Omental fat pad (tissue), 4 donors: ENCODE measurements around the gene SLC2A1. TPM values are rescaled to one million over a fixed set of nuclear protein-coding genes. Genes with fewer than 3 reads are reported as not detected.

Experiments used
- ATAC-seq: fragments of 150-250 bp; one replicate; pipeline ENCODE4 v1.9.1; 2016; ENCODE audit warnings: mild to moderate bottlenecking, moderate library complexity; ENCODE audit not compliant: low FRiP score
- DNase-seq: peaks from one replicate; pipeline ENCODE4 v3.0.0-alpha.2; 2019; ENCODE audit warnings: low spot score
- total RNA-seq, 4 donors: library from RNA; depleted of rRNA; stranded (reverse); fragments of >200 nt; gene quantifications; one replicate each; pipeline ENCODE4 v1.1.0, GENCODE V29; 2016
- TF ChIP-seq, protein P1 (sequence below), 3 donors: fragments of 450-650 bp; IDR thresholded peaks; one replicate each; pipeline ENCODE4 v1.5.1; 2016 to 2017; ENCODE audit warnings: antibody characterized with exemption in 3 of 3, mild to moderate bottlenecking in 3 of 3, moderate library complexity in 2 of 3

SLC2A1 gene
- total RNA-seq, 4 donors from 2014 or later = 13.4 to 71.5 (median 48.0) TPM

DNA sequence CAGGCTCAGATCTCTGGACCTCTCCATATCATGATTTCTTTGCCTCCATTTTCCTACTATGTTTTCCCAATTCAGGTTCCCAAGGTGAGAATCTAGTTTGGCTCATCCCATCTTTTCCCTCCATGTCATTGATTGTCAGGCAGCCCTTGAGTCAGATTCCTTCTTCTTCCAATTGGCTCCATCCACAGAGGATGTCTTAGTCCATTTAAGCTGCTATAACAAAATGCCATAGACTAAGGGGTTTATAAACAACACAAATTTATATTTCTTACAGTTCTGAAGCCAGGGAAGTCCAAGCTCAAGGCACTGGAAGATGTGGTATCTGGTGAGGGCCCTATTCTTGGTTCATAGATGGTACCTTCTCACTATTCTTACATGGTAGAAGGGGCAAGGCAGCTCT, 42.8 kb upstream of the SLC2A1 start:
- ATAC-seq (no peak), DNase-seq (no peak)
- TF ChIP-seq, protein P1, sequence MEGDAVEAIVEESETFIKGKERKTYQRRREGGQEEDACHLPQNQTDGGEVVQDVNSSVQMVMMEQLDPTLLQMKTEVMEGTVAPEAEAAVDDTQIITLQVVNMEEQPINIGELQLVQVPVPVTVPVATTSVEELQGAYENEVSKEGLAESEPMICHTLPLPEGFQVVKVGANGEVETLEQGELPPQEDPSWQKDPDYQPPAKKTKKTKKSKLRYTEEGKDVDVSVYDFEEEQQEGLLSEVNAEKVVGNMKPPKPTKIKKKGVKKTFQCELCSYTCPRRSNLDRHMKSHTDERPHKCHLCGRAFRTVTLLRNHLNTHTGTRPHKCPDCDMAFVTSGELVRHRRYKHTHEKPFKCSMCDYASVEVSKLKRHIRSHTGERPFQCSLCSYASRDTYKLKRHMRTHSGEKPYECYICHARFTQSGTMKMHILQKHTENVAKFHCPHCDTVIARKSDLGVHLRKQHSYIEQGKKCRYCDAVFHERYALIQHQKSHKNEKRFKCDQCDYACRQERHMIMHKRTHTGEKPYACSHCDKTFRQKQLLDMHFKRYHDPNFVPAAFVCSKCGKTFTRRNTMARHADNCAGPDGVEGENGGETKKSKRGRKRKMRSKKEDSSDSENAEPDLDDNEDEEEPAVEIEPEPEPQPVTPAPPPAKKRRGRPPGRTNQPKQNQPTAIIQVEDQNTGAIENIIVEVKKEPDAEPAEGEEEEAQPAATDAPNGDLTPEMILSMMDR (IDR thresholded peaks at IDR 0.05) = no peak

DNA sequence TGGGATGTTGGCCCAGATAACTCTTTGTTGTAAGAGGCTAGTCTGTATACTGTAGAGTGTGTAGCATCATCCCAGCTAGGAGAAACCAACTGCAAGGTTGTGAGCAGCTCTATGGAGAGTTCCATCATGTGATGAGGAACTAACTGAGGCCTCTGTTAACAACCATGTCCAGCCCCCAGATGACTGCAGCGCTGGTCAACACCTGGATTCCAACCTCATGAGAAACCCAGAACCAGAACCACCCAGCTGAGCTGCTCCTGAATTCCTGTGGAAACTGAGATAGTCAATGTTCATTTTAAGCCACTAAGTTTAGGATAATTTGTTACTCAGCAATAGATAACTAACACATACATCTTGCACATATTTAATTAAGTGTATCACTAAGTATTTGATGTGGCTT, 41.6 kb upstream of the SLC2A1 start:
- TF ChIP-seq, protein P1 (IDR thresholded peaks at IDR 0.05) = no peak
- DNase-seq (no peak), ATAC-seq (no peak)

DNA sequence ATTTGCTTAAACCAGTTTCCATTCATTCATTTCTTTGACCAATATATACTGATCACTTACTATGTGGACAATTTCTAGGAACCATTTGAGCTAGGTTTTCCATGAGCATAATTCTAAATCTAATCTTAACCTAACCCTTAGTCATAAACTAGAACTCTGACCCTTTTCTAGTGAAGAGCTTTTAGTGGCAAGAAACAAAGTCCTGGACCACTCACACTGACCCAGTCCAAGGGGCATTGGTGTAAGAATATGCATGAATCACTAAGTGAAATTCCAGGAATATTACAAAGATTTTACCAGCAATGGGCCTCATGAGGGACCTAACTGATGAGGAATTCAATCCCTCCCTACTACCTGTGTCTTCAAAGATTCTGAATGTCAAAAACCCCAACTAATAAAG, 40.6 kb upstream of the SLC2A1 start:
- TF ChIP-seq, protein P1 (IDR thresholded peaks at IDR 0.05) = no peak
- no peak for DNase-seq
- ATAC-seq = no peak

DNA sequence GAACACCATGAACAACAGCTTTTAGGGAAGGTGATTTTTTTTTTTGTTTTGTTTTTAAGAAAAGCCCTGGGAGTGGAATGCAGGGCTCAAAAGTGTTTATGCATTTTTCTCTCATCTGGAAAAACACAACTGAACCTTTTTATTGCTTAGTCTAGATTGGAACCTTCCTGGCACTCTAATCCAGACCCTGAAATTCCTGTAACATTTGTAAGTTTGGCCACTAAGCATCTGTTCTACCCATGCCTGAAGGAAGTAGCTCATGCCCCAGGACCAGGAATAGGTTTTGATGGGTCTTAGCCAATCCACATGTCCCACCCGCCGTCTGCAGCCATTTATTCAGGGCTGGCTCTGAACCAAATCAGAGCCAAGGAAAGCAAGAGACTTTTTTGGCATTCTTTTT, 39.7 kb upstream of the SLC2A1 start:
- DNase-seq (no peak), ATAC-seq (no peak)
- TF ChIP-seq, protein P1 (IDR thresholded peaks at IDR 0.05) = no peak

DNA sequence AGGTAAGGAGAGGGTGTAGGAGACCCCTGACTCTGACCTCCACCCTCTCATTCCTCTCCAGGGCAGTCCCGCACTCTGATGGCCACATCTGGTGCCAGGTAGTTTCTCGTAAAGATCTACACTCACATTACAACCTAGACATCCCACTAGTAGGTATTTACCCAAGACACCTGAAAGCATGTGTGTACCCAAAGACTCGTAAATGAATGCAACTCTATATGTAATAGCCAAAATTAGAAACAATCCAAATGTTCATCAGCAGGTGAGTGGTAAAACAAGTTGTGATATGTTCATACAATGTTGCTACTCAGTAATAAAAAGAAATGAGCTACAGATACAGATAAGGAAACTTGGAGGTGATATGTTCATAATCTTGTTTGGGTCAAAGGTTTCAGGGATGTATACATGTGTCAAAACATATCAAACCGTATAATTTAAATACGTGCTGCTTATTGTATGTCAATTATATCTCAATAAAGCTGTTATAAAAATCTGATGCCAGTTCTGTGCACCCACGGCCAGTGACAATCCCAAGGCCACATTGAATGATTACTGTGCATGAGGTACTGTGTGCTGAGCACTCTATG, 37.8 kb upstream of the SLC2A1 start:
- no peak for ATAC-seq
- no peak for DNase-seq
- TF ChIP-seq, protein P1 (IDR thresholded peaks at IDR 0.05) = no peak

DNA sequence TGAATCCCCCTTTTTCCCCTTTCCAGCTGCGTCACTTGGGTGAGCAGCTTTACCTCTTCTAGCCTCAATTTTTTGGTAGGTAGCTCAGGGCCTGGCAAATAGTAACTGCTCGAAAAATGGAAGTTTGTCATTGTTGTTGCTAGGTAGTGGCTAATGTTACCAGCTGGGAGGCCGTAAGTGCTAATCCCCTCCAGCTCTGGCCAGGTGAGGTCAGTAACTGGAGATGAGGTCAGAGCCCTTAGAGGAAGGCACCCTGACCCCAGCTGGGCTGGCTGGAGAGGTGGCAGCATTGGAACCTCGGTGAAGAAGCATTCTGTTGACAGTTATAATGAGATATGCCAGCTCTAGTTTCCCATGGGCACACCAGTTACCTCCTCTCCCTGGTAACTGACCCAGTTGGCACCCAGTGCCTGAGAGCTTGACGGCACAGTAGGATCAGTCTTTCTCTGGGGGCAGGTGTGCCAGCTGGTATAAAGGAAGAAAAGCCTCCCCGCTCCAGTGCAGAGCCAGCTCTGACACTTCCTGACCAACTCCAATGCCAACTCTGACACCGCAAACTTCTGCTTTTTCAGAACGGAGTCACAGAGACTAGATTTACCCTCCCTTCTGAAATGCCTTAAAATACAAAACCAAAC, 35.0 kb upstream of the SLC2A1 start:
- DNase-seq (no peak), ATAC-seq (no peak)
- TF ChIP-seq, protein P1 (IDR thresholded peaks at IDR 0.05) = no peak

DNA sequence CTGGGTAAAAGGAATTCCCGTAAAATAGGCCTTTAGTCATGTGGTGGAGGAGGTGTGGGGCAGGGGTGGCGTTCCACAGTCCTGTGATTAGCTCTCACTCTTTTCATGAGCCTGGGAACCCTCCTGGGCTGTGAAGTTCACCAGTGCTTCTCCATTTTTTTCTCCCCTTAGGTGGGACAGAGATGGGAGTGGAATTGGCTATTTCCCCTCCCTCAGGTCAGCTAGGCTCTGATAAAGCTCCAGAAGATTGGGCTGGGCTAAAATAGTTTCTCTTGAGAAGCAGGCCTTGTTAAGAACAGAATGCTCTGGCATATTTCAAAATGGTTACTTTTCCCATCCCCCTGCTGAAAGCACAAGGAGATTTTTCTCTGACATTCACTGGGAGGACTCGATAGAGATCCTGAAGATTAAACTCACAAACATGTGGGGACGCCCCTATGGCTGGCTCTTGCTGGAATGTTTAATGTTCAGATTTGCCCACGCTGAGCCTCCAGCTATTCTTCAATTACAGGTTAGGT, 33.4 kb upstream of the SLC2A1 start:
- TF ChIP-seq, protein P1 (IDR thresholded peaks at IDR 0.05) = no peak
- ATAC-seq (no peak), DNase-seq (no peak)
